H1 (cell line): ENCODE measurements around the gene SMR3A. TPM values are rescaled to one million over a fixed set of nuclear protein-coding genes. Genes with fewer than 3 reads are reported as not detected.

Experiments
- CTCF ChIA-PET: fragments of 300-600 bp; sonication (Branson Sonifier 250); formaldehyde crosslinking; loops from one replicate; lab custom pipeline; 2021; ENCODE audit not compliant: partially characterized antibody; lab: Charles Lee
- POLR2A ChIA-PET: fragments of 300-600 bp; sonication (Branson Sonifier 250); formaldehyde crosslinking; loops from one replicate; lab custom pipeline; 2021; ENCODE audit warnings: inconsistent platforms; ENCODE audit not compliant: partially characterized antibody; lab: Charles Lee
- DNase-seq, 2 experiments: peaks; one replicate each; pipeline versions ENCODE4 v3.0.0 to v3.0.0-alpha.2; 2010 to 2022; ENCODE audit warnings: low spot score in 2 of 2, low read depth in 1 of 2, mixed read lengths in 1 of 2
- FAIRE-seq: peaks from 2 replicates; lab custom pipeline; 2011; peaks lifted over from hg19 to GRCh38; lab: Jason Lieb, UNC
- H2AFZ ChIP-seq: 2 replicates; pipeline ENCODE4 v1.8.1; 2012; ENCODE audit warnings: low read length, inconsistent platforms
- H2AK5ac ChIP-seq: 2 replicates; pipeline ENCODE4 v1.6.1; 2013; ENCODE audit warnings: low read depth, low read length
- H2BK120ac ChIP-seq: replicated peaks from 2 replicates; pipeline ENCODE3; 2013; ENCODE audit warnings: low read depth, low read length, inconsistent platforms
- H2BK12ac ChIP-seq: 2 replicates; pipeline ENCODE4 v1.6.1; 2013; ENCODE audit warnings: low read depth, low read length
- H2BK15ac ChIP-seq: 2 replicates; pipeline ENCODE4 v1.6.1; 2013; ENCODE audit warnings: low read length
- H2BK20ac ChIP-seq: 2 replicates; pipeline ENCODE4 v1.6.1; 2013; ENCODE audit warnings: low read length
- H2BK5ac ChIP-seq: 2 replicates; pipeline ENCODE4 v1.6.1; 2013; ENCODE audit warnings: low read depth, low read length
- H3K14ac ChIP-seq: 2 replicates; pipeline ENCODE4 v1.6.1; 2013; ENCODE audit warnings: inconsistent platforms; ENCODE audit not compliant: insufficient read length
- H3K18ac ChIP-seq: 2 replicates; pipeline ENCODE4 v1.6.1; 2013; ENCODE audit warnings: low read length; ENCODE audit errors: extremely low read depth
- H3K23ac ChIP-seq: 2 replicates; pipeline ENCODE4 v1.6.1; 2013; ENCODE audit warnings: inconsistent platforms; ENCODE audit not compliant: insufficient read length
- H3K23me2 ChIP-seq: 2 replicates; pipeline ENCODE4 v1.6.1; 2013; ENCODE audit warnings: low read depth, low read length
- H3K27ac ChIP-seq: 2 replicates; pipeline ENCODE4 v1.6.1; 2011; ENCODE audit warnings: low read depth, low read length, inconsistent platforms
- H3K27me3 ChIP-seq, 4 experiments: replicated peaks in 1 of 4; 1 replicate in 1 of 4; 2 replicates in 3 of 4; pipeline versions ENCODE4 v1.6.1 to v1.8.1; 2011 to 2013; ENCODE audit warnings: low read length in 3 of 4, mild to moderate bottlenecking in 3 of 4, inconsistent platforms in 2 of 4, mixed read lengths in 2 of 4, moderate library complexity in 1 of 4; ENCODE audit not compliant: control insufficient read depth in 3 of 4, insufficient read depth in 3 of 4; ENCODE audit errors: extremely low read depth in 1 of 4
- H3K36me3 ChIP-seq, 4 experiments: 2 replicates each; pipeline versions ENCODE4 v1.6.1 to v1.8.1; 2011 to 2013; ENCODE audit warnings: mild to moderate bottlenecking in 4 of 4, low read length in 3 of 4, moderate library complexity in 2 of 4, control low read depth in 1 of 4, inconsistent platforms in 1 of 4; ENCODE audit not compliant: insufficient read depth in 4 of 4, control insufficient read depth in 2 of 4
- H3K4ac ChIP-seq: replicated peaks from 2 replicates; pipeline ENCODE3; 2013; ENCODE audit warnings: low read length, low read depth, mixed read lengths, inconsistent platforms; ENCODE audit not compliant: insufficient read length
- H3K4me1 ChIP-seq, 4 experiments: replicated peaks in 1 of 4; 1 replicate in 1 of 4; 2 replicates in 3 of 4; pipeline versions ENCODE4 v1.6.1 to v1.8.1; 2011 to 2013; ENCODE audit warnings: low read length in 3 of 4, inconsistent platforms in 2 of 4, mixed read lengths in 1 of 4; ENCODE audit not compliant: insufficient read depth in 4 of 4, control insufficient read depth in 3 of 4
- H3K4me2 ChIP-seq, 2 experiments: 2 replicates each; pipeline versions ENCODE4 v1.6.1 to v1.8.1; 2011 to 2013; ENCODE audit warnings: low read depth in 2 of 2, low read length in 2 of 2, control low read depth in 1 of 2, inconsistent platforms in 1 of 2, mild to moderate bottlenecking in 1 of 2; ENCODE audit not compliant: insufficient read depth in 1 of 2
- H3K4me3 ChIP-seq, 4 experiments: fragments of 200-600, 300-600 bp in 1 of 4; sonication (generic), shearing (Covaris generic), sonication (Bioruptor Twin) in 1 of 4; 2 replicates each; pipeline versions ENCODE4 v1.5.1 to v1.8.1; 2011 to 2016; ENCODE audit warnings: low read length in 4 of 4, low read depth in 3 of 4, control low read depth in 2 of 4, inconsistent platforms in 2 of 4, mild to moderate bottlenecking in 2 of 4, mixed read lengths in 1 of 4, moderate library complexity in 1 of 4; ENCODE audit not compliant: insufficient read depth in 2 of 4; ENCODE audit errors: extremely low read depth in 1 of 4
- H3K56ac ChIP-seq: replicated peaks from 2 replicates; pipeline ENCODE3; 2013; ENCODE audit warnings: low read depth, mild to moderate bottlenecking, mixed read lengths, low read length, inconsistent platforms; ENCODE audit not compliant: insufficient read length
- H3K79me1 ChIP-seq: 2 replicates; pipeline ENCODE4 v1.6.1; 2013; ENCODE audit warnings: low read depth, low read length, control low read depth
- H3K79me2 ChIP-seq, 2 experiments: 2 replicates each; pipeline versions ENCODE4 v1.6.1 to v1.8.1; 2012 to 2013; ENCODE audit warnings: low read length in 2 of 2, mild to moderate bottlenecking in 2 of 2, inconsistent platforms in 1 of 2; ENCODE audit not compliant: insufficient read depth in 2 of 2, control insufficient read depth in 1 of 2
- H3K9ac ChIP-seq, 4 experiments: replicated peaks in 1 of 4; 1 replicate in 1 of 4; 2 replicates in 3 of 4; pipeline versions ENCODE4 v1.6.1 to v1.8.1; 2011 to 2013; ENCODE audit warnings: low read depth in 3 of 4, low read length in 3 of 4, control low read depth in 2 of 4, mild to moderate bottlenecking in 2 of 4, moderate library complexity in 2 of 4, inconsistent platforms in 1 of 4; ENCODE audit errors: extremely low read depth in 1 of 4
- H3K9me3 ChIP-seq, 2 experiments: 2 replicates each; pipeline versions ENCODE4 v1.6.1 to v1.8.1; 2012 to 2013; ENCODE audit warnings: mild to moderate bottlenecking in 2 of 2, moderate library complexity in 2 of 2, control low read depth in 1 of 2, inconsistent platforms in 1 of 2, low read depth in 1 of 2, low read length in 1 of 2, mixed read lengths in 1 of 2; ENCODE audit not compliant: insufficient read depth in 2 of 2
- H4K20me1 ChIP-seq, 2 experiments: replicated peaks in 1 of 2; 2 replicates each; pipeline versions ENCODE3 to v1.8.1; 2011 to 2013; ENCODE audit warnings: inconsistent platforms in 2 of 2, low read length in 2 of 2, mild to moderate bottlenecking in 1 of 2; ENCODE audit not compliant: insufficient read depth in 2 of 2, control insufficient read depth in 1 of 2
- H4K5ac ChIP-seq: 2 replicates; pipeline ENCODE4 v1.6.1; 2013; ENCODE audit warnings: low read length, low read depth, mixed read lengths, inconsistent platforms; ENCODE audit not compliant: insufficient read length
- H4K8ac ChIP-seq: 2 replicates; pipeline ENCODE4 v1.8.0; 2013; ENCODE audit warnings: mild to moderate bottlenecking, moderate library complexity, low read length, inconsistent platforms; ENCODE audit not compliant: insufficient read depth; ENCODE audit errors: extremely low read depth
- H4K91ac ChIP-seq: replicated peaks from 2 replicates; pipeline ENCODE3; 2013; ENCODE audit warnings: low read length, mixed read lengths, inconsistent platforms; ENCODE audit not compliant: insufficient read length
- CEBPB ChIP-seq: IDR thresholded peaks from 2 replicates; pipeline ENCODE4 v1.6.1; 2012; ENCODE audit warnings: low read depth, low read length
- E2F6 ChIP-seq: IDR thresholded peaks from 2 replicates; pipeline ENCODE4 v1.6.1; 2012; ENCODE audit warnings: inconsistent platforms
- POLR2A ChIP-seq, 2 experiments: IDR thresholded peaks; 1 replicate in 1 of 2; 2 replicates in 1 of 2; pipeline ENCODE4 v1.6.1; 2011; ENCODE audit warnings: low read depth in 2 of 2, low read length in 2 of 2, mild to moderate bottlenecking in 2 of 2; ENCODE audit errors: control extremely low read depth in 1 of 2
- ZNF274 ChIP-seq: IDR thresholded peaks from 2 replicates; pipeline ENCODE4 v1.7.0; 2012; ENCODE audit warnings: low read length, borderline replicate concordance; ENCODE audit errors: extremely low read depth
- WGBS, 2 experiments: shearing (Covaris generic) in 1 of 2; methylation state at CpG; one replicate each; pipeline versions ENCODE4 v1.1.6 to v1.1.7; 2013 to 2015; ENCODE audit warnings: low lambda C conversion rate in 2 of 2, mixed read lengths in 2 of 2, inconsistent platforms in 1 of 2, low coverage in 1 of 2, missing lambda C conversion rate in 1 of 2; ENCODE audit not compliant: insufficient replicate concordance in 2 of 2, insufficient coverage in 1 of 2, insufficient read length in 1 of 2; ENCODE audit errors: extremely low coverage in 1 of 2, missing lambda C conversion rate in 1 of 2; 5-methylcytosine and 5-hydroxymethylcytosine counted together
- polyA plus RNA-seq, 7 experiments: library from polyadenylated mRNA; depleted of rRNA in 3 of 7; stranded (reverse) in 5 of 7; unstranded in 2 of 7; fragments of >200 nt in 5 of 7; fragments of 200-250 nt in 2 of 7; gene quantifications; 1 replicate in 5 of 7; 2 replicates in 1 of 7; 4 replicates in 1 of 7; pipeline versions ENCODE4 v1.2.1 to v1.2.3, GENCODE V29; 2011 to 2013; ENCODE audit warnings: missing spikeins in 2 of 7, mixed read lengths in 2 of 7
- total RNA-seq: library from RNA; stranded (reverse); fragmentation: NEBNext Ultra II Directional; extraction: Animal tissue kit (Norgen Biotek cat#: 25700); gene quantifications from 2 replicates; pipeline ENCODE4 v1.2.1, GENCODE V29; 2021

Gene SMR3A
- total and polyA plus RNA-seq, 2 of the 8 experiments (the other 6 are each of a cell fraction or from before 2014, with no cell fraction given) = not detected

- Histone ChIP-seq H3K23ac (no peak within 1 kb of the TSS), H2BK15ac (no peak within 1 kb of the TSS), H2AK5ac (no peak within 1 kb of the TSS), H2BK12ac (no peak within 1 kb of the TSS), H4K8ac (no peak within 1 kb of the TSS), H2BK120ac (no peak within 1 kb of the TSS), H3K27me3 (no peaks in the 10 kb centered on the region), H4K5ac (no peak within 1 kb of the TSS), H3K4me2 (no peak within 1 kb of the TSS), H2AFZ (no peak within 1 kb of the TSS), H3K18ac (no peak within 1 kb of the TSS), H3K9me3 (no peaks in the 10 kb centered on the region), H3K56ac (no peak within 1 kb of the TSS), H2BK20ac (no peak within 1 kb of the TSS), H3K79me2 (no peaks in the 10 kb centered on the region), H3K9ac (no peak within 1 kb of the TSS), H3K4me3 (no peak within 1 kb of the TSS), H4K20me1 (no peaks in the 10 kb centered on the region), H3K79me1 (no peaks in the 10 kb centered on the region), H3K4ac (no peak within 1 kb of the TSS), H4K91ac (no peak within 1 kb of the TSS), H3K27ac (no peak within 1 kb of the TSS), H3K14ac (no peak within 1 kb of the TSS), H3K23me2 (no peaks in the 10 kb centered on the region), H3K36me3 (no peaks in the 10 kb centered on the region), H3K4me1 (no peaks in the 10 kb centered on the region), H2BK5ac (no peak within 1 kb of the TSS)
- DNase-seq (no peak), FAIRE-seq (no peak)
- 93% methylated on average over 5 of the region's 5 CpGs; no CpG with 5 or more reads in 1 of the 2 experiments for WGBS, 2 experiments
- ChIA-PET CTCF (interaction anchor here (0.6 kb wide), 1 partner anchor 17 kb away, joined by 3 read pairs; no protein-coding TSS in a partner anchor), POLR2A (no interaction called here)
- TF ChIP-seq CEBPB = no peak
- TF ChIP-seq POLR2A (IDR thresholded peaks at IDR 0.05; ENCODE audit: control extremely low read depth in 1 of 2, low read depth in 2 of 2, low read length in 2 of 2) = no peak
- TF ChIP-seq ZNF274 = no peak
- no peak for TF ChIP-seq E2F6
Observed at GRCh38 chr4:70382691-70383181, 22.2 kb downstream of the SMR3A start, which contains the start of gene SMR3B. TSS of gene SMR3B (plus strand) at chr4:70383131. CDS start at chr4:70384511, 1,380 bp downstream.
